Activated effector memory CD4-positive, alpha-beta T cell treated with Interleukin-2 at 50 U/mL for 16 hours (primary cell): ENCODE data around the gene CIBAR2.

Source experiments
- DNase-seq: peaks from one replicate; pipeline ENCODE4 v3.0.0-alpha.2; 2020

Gene CIBAR2

DNA sequence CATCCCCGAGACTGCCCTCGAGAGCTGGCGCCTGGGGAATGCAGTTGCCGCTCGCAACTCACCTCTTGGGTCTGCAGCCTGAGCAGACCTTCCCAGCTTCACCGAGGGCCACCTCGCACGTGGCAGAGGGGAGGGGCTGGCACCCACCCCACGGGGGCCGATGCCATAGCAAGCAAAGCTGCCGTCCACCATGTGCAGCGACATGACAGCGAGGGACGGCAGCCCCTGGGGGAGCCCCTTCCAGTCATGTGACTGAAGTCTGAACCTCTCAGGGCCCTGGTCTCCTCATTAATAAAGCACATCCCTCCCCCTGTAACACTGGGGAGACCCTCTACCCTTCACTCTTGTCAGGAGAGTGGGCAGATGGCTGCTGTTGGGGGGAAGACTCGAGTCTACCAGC lies 30.5 kb downstream of the CIBAR2 start:
- no peak for DNase-seq

- DNase-seq, result no peak
Observed at GRCh38 chr16:85081038-85081437, 31.2 kb downstream of the CIBAR2 start.

- DNase-seq, result no peak
Observed at GRCh38 chr16:85079785-85080570, 32.3 kb downstream of the CIBAR2 start.

- DNase-seq, result no peak
Observed at GRCh38 chr16:85078952-85079351, 33.3 kb downstream of the CIBAR2 start.

DNA sequence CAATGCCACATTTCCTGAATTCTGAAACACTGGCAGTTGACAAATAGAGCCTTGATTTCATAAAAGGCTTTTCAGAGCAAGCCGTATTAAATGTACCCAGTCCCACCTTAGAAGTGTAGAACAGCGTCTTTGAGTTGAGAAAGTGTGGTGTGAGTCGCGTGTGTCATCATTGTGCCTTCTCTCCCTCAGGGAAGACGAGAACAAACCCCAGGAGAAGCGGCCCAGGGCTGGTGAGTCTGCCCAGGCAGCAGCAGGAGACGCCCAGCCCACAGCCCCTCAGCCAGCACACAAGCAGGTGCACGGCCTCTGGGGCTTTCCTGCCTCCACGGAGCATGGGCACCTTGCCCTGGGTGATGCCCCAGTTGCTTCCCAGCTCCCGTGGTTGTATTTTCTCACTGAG lies 34.0 kb downstream of the CIBAR2 start:
- no peak for DNase-seq

GRCh38 chr16:85077576-85078125 lies 34.6 kb downstream of the CIBAR2 start:
- no peak for DNase-seq

DNA sequence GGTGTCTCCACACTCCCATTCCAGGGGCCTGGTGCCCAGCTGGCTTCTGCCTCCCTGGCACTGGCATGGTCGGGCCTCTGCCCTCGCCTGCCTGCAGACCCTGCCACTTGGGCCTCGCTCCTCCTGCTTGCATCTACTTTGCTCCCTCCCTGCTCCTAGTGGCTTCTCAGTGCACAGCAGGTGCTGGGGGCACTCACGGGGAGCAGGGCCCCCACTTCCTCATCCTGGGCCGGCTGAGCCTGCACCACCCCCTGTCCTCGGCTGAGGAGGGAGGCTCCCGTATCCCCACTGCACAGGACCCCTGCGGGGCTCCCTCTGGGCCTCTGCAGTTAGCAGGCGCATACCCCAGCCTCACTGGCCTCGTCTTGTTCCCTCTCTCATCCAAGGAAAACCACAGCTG lies 35.2 kb downstream of the CIBAR2 start:
- DNase-seq, result no peak

DNA sequence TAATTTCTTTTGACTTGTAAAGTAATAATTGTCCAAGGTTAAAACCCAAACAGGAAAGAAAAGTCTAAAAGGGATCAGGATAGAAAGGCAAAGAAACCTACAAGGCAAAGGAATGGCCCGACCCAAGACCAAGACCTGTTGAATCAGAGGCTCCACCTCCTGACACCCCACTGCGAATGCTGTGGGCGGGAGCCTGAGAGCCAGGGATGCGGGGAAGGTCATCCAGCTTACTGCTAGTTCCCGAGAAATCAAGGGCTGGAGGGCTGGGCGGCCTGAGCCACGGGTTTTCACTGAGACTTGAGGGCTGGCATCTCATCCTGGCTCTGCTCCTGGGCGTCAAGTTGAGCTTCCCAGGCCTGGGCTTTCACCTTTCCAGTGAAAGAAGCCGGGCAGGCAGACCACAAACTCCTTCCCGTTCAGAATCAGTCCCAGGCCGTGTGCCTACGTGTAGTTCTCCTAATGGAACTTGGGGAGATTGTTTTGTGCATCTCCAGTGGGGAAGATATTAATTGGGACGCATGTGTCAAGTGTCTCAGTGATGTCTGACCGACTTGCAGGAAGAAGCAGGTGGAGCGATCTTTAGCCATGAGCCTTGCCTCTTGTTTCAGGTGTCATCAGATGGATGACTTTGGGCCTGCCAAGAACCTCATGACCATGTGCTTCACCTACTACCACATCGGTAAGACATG lies 36.9 kb downstream of the CIBAR2 start:
- DNase-seq, result no peak

GRCh38 chr16:85074225-85074914 lies 37.9 kb downstream of the CIBAR2 start:
- no peak for DNase-seq

GRCh38 chr16:85072947-85073346 lies 39.3 kb downstream of the CIBAR2 start:
- DNase-seq, result no peak

DNA sequence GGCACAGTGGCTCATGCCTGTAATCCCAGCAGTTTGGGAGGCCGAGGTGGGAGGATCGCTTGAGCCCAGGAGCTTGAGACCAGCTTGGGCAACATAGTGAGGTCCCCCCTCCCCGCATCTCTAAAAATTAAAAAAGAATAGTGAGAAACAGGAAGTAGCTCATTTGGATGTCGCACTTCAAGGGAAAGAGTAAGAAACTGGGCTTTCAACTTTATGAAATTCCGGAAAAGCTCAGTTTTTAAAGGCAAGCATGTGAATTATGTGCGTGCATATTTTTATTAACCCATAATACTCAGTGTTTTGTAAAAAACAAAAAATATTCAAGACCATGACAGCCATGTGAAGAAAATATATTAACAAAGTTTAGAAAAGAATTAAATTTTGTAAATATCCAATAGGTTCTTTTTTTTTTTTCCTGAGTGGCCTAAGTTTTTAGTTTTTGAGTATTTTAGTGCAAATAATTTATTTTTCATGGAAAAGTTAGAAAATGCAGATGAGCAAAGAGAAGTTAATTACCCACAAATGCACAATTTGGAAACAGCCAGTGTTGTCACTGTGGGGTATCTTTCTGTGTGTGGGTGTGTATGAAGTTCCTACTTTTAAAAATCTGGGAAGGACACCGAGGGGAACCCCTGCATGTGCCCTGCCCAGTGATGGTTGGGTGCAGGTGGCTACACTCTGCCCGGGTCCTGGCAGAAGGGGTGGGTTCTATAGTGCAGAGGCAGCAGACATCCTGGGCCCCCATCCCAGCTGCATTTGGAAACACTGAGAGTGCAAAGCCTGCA lies 40.0 kb downstream of the CIBAR2 start:
- no peak for DNase-seq

- DNase-seq, result no peak
Observed at GRCh38 chr16:85069171-85069570, 43.1 kb downstream of the CIBAR2 start.

DNA sequence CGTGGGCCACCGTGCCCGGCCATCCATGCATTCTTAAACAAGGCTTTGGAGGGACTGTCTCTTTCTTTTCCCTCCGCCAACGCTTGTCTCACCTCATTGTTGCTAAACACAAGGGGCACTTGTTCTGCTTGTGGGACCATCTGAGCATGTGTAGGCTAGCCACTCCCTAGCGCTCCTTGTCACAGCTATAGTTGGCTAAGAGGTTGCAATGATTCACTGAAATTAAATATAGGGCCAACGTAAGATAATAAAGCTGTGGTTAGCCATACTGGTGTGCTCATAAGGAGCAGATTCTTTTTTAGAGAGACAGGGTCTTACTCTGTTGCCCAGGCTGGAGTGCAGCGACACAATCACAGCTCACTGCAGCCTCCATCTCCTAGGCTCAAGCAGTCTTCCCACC lies 43.5 kb downstream of the CIBAR2 start:
- no peak for DNase-seq

DNA sequence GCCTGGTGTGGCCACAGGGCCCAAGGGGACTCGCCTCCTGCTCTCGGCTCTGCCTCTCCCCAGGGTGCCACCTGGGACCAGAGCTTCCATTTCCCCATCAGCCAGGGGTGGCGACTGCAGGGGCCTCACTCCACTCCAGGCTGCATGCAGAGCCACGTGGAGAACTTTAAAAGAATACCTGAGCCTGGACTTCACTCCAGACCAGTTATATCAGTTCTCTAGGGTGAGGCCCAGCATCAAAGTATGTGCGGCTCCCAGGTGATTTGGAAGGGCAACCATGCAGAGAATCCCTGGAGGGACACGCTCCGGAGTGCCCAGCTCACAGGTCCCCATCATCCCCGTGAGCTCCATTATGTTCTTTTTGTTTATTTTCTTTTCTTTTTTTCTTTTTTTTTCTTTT lies 44.8 kb downstream of the CIBAR2 start:
- DNase-seq, result no peak

- no peak for DNase-seq
Observed at GRCh38 chr16:85067024-85067423, 45.2 kb downstream of the CIBAR2 start.

GRCh38 chr16:85066346-85066885 lies 45.9 kb downstream of the CIBAR2 start:
- DNase-seq, result no peak

DNA sequence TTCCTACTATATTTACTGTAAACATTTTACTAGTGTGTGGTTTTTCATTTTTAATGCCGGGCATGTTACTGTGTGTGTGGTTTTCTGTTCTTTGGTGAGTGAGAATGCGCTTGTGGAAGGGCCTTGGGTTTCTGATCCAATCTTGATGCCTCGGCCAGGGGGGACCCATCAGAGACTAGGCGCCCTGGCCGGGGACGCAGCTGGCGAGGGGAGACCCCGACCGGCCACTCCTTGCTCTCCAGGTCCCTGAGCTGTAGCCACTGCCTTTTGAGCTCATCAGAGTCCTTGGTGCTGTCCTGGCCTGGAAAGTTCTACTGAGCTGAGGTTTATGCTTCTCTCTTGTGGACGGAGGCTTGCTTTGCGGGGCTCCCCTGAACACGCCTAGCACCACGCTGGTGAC lies 47.2 kb downstream of the CIBAR2 start:
- no peak for DNase-seq

- no peak for DNase-seq
Observed at GRCh38 chr16:85064186-85064585, 48.1 kb downstream of the CIBAR2 start.

DNA sequence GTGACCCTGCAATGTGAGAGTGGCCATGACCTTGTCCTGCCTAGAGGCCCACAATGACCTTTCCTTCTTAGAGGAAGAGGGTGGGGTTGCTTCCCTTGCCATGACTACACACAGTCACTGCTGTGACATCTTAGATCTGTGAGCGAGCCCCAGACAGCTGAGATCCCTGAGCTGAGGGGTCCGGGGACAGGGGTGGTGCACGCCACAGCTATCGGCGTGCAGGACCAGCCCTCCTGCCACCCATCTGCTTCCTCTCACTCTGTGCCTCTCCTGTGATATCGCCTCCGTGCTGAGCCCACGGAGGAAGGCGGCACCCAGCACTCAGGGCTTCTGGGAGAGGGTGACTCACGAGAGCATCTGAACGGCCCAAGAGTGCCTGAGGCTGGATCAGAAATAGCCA lies 49.4 kb downstream of the CIBAR2 start:
- DNase-seq, result no peak

GRCh38 chr16:85062323-85062722 lies 49.9 kb downstream of the CIBAR2 start:
- no peak for DNase-seq

- no peak for DNase-seq
Observed at GRCh38 chr16:85061566-85061965, 50.7 kb downstream of the CIBAR2 start.

- no peak for DNase-seq
Observed at GRCh38 chr16:85058909-85059308, 53.4 kb downstream of the CIBAR2 start.

- no peak for DNase-seq
Observed at GRCh38 chr16:85057948-85058347, 54.3 kb downstream of the CIBAR2 start.
